GM12878 (cell line): ENCODE results near the gene BGLAP. TPM values are rescaled to one million over a fixed set of nuclear protein-coding genes. Genes with fewer than 3 reads are reported as not detected.

ENCODE experiments used
- ATAC-seq: fragments of 200-7000 bp; cut with Tn5 transposase; 3 replicates; pipeline ENCODE4 v1.9.1; 2020; ENCODE audit warnings: mild to moderate bottlenecking, moderate library complexity
- BruUV-seq: library from RNA; stranded (reverse); fragments of 400-500 nt; replicated peaks from 2 replicates; lab custom pipeline; 2021; lab: Mats Ljungman, UMichigan
- CTCF ChIA-PET: fragments of 300-600 bp; sonication (Branson Sonifier 250); formaldehyde crosslinking; extraction: SDS; loops from one replicate; lab custom pipeline; 2021; ENCODE audit warnings: inconsistent platforms; lab: Yijun Ruan, JAX
- POLR2A ChIA-PET: fragments of 350-600 bp; formaldehyde crosslinking; extraction: SDS; loops from one replicate; lab custom pipeline; 2021; ENCODE audit warnings: inconsistent platforms; lab: Charles Lee
- RAD21 ChIA-PET: fragments of 300-600 bp; sonication (Branson Sonifier 250); formaldehyde crosslinking; loops from one replicate; lab custom pipeline; 2023; ENCODE audit warnings: antibody characterized with exemption; ENCODE audit not compliant: unreplicated experiment; lab: Charles Lee
- SMC1A ChIA-PET: fragments of 300-600 bp; sonication (Branson Sonifier 250); formaldehyde crosslinking; loops from one replicate; lab custom pipeline; 2023; ENCODE audit not compliant: unreplicated experiment, uncharacterized antibody; lab: Charles Lee
- DNase-seq: peaks from one replicate; pipeline ENCODE4 v3.0.0-alpha.2; 2011; ENCODE audit warnings: low read depth, low spot score
- FAIRE-seq: peaks from 3 replicates; lab custom pipeline; 2011; peaks lifted over from hg19 to GRCh38; lab: Jason Lieb, UNC
- H2AFZ ChIP-seq: 2 replicates; pipeline ENCODE4 v1.6.0; 2011; ENCODE audit warnings: low read depth, low read length, control low read depth; ENCODE audit not compliant: control insufficient read depth
- H3K27ac ChIP-seq: 2 replicates; pipeline ENCODE4 v1.5.1; 2011; ENCODE audit warnings: control low read depth; ENCODE audit not compliant: control insufficient read depth, insufficient read depth
- H3K27me3 ChIP-seq, 2 experiments: replicated peaks in 1 of 2; 2 replicates each; pipeline versions ENCODE4 v1.6.0 to v1.6.1; 2011; ENCODE audit warnings: low read length in 1 of 2; ENCODE audit not compliant: control insufficient read depth in 2 of 2, insufficient read depth in 2 of 2
- H3K36me3 ChIP-seq, 2 experiments: 2 replicates each; pipeline ENCODE4 v1.5.1; 2011; ENCODE audit warnings: low read length in 1 of 2; ENCODE audit not compliant: control insufficient read depth in 2 of 2, insufficient read depth in 2 of 2
- H3K4me1 ChIP-seq: 2 replicates; pipeline ENCODE4 v1.6.1; 2011; ENCODE audit warnings: mild to moderate bottlenecking, low read length, moderate library complexity, mixed read lengths; ENCODE audit not compliant: control insufficient read depth, insufficient read depth
- H3K4me2 ChIP-seq: 2 replicates; pipeline ENCODE4 v1.6.0; 2011; ENCODE audit warnings: control low read depth; ENCODE audit not compliant: control insufficient read depth, insufficient read depth
- H3K4me3 ChIP-seq: fragments of 200-600 bp; sonication (generic); 2 replicates; pipeline ENCODE4 v1.5.1; 2016
- H3K79me2 ChIP-seq: 2 replicates; pipeline ENCODE4 v1.6.0; 2011; ENCODE audit warnings: low read length; ENCODE audit not compliant: control insufficient read depth, insufficient read depth
- H3K9ac ChIP-seq: 2 replicates; pipeline ENCODE4 v1.8.0; 2011; ENCODE audit warnings: low read length, control low read depth, mixed read lengths; ENCODE audit not compliant: control insufficient read depth, insufficient read depth
- H3K9me3 ChIP-seq: replicated peaks from 3 replicates; pipeline ENCODE4 v1.5.1; 2011; ENCODE audit warnings: mild to moderate bottlenecking, low read length; ENCODE audit not compliant: control insufficient read depth, insufficient read depth
- H4K20me1 ChIP-seq: 2 replicates; pipeline ENCODE4 v1.6.0; 2011; ENCODE audit not compliant: control insufficient read depth, insufficient read depth
- CHD2 ChIP-seq: IDR thresholded peaks from 2 replicates; pipeline ENCODE4 v1.6.1; 2011; ENCODE audit warnings: low read depth, low read length, improper control_type of control experiment, borderline replicate concordance
- ZSCAN29 ChIP-seq: fragments of 450-650 bp; IDR thresholded peaks from 2 replicates; pipeline ENCODE4 v1.6.1; 2017; ENCODE audit warnings: mild to moderate bottlenecking, moderate library complexity
- WGBS: methylation state at CpG from one replicate; pipeline ENCODE4 v1.1.6; 2016; ENCODE audit warnings: low lambda C conversion rate; ENCODE audit not compliant: insufficient replicate concordance, insufficient coverage; ENCODE audit errors: missing lambda C conversion rate; 5-methylcytosine and 5-hydroxymethylcytosine counted together
- in situ Hi-C: fragments of 300-500 bp; cut with MboI; formaldehyde crosslinking; loops from 9 replicates; pipeline ENCODE4 v1.14.3; 2018; ENCODE audit warnings: mixed read lengths
- intact Hi-C: fragments of 100-400 bp; cut with micrococcal nuclease; formaldehyde crosslinking; loops from one replicate; pipeline ENCODE4 v1.14.2; 2022; ENCODE audit not compliant: unreplicated experiment
- polyA plus RNA-seq, 11 experiments: library from polyadenylated mRNA; depleted of rRNA in 4 of 11; unstranded in 6 of 11; stranded (reverse) in 5 of 11; fragments of >200 nt; fragmentation: Nextera tagmentation in 4 of 11; fragmentation: Illumina TruSeq in 1 of 11; extraction: Ambion mirVana in 4 of 11; extraction: Trizol in 1 of 11; gene quantifications; 1 replicate in 1 of 11; 2 replicates in 10 of 11; pipeline versions ENCODE4 v1.2.1 to v1.2.3, GENCODE V29; 2011 to 2016; ENCODE audit warnings: inconsistent platforms in 2 of 11, missing spikeins in 2 of 11, low read depth in 1 of 11
- total RNA-seq, 4 experiments: library from RNA; depleted of rRNA in 3 of 4; stranded (reverse); fragments of >200 nt in 3 of 4; fragmentation: Illumina TruSeq in 1 of 4; extraction: Trizol in 1 of 4; gene quantifications; 2 replicates each; pipeline versions ENCODE4 v1.2.1 to v1.2.3, GENCODE V29; 2013 to 2021
- TF ChIP-seq, protein P1 (sequence below): fragments of 450-650 bp; IDR thresholded peaks from 2 replicates; pipeline ENCODE4 v1.6.1; 2016; ENCODE audit warnings: mild to moderate bottlenecking

The BGLAP gene
- total and polyA plus RNA-seq, 10 of the 15 experiments (the other 5 are each of a cell fraction or from before 2014, with no cell fraction given) = 0.20 to 1.8 (median 0.40) TPM; not detected in 3

DNA sequence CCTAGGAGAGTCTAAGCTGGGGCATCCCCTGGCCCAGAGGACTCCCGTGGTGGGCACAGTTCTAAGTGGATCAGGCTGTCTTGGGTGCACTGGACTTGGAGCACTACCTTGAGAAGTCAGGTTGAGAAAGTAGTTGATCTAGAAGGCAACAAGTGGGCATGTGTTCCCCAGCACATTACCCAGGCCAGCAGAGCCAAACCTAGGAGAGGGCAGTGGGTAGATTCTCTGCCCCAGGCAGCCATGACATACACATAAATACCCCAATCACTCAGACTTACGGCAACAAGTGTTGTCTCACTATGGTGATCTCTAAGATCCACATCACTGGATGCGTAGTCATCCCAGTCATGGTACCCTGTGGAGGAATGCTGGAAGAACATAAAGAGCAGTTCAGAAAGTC, 30.7 kb upstream of the BGLAP start:
- RAD21 ChIA-PET = interaction anchor here (6.0 kb wide), 1 partner anchor 12 kb away, joined by 65 read pairs; no protein-coding TSS in a partner anchor
- no TSS peak for BruUV-seq
- ATAC-seq (no peak), DNase-seq (no peak), FAIRE-seq (no peak)
- Histone ChIP-seq H3K27me3 (no peaks in the 10 kb centered on the region), H3K79me2 (peaks cover 17% of the 10 kb centered on the region), H3K9me3 (no peaks in the 10 kb centered on the region), H3K36me3 (peaks cover 14 to 16% of the 10 kb centered on the region in 2 experiments), H3K4me1 (peaks cover 5% of the 10 kb centered on the region), H3K9ac (no peak overlapping the region), H3K4me3 (no peak overlapping the region), H3K27ac (no peak overlapping the region), H3K4me2 (no peak overlapping the region), H4K20me1 (no peaks in the 10 kb centered on the region), H2AFZ (no peak overlapping the region)
- CTCF ChIA-PET = interaction anchor here (0.8 kb wide), 1 partner anchor 10 kb away, joined by 4 read pairs; no protein-coding TSS in a partner anchor
- SMC1A ChIA-PET = interaction anchor here (1.6 to 4.7 kb wide), 3 partner anchors 12 to 17 kb away, joined by 3 to 50 read pairs (median 10); partner anchors contain the start of gene SLC25A44
- in situ Hi-C loops (no loop called here), intact Hi-C loops (no loop called here)
- POLR2A ChIA-PET = interaction anchor here (0.6 to 8.2 kb wide), 2 partner anchors 12 to 47 kb away, joined by 6 to 139 read pairs; partner anchors contain the start of gene SLC25A44
- WGBS = 84% methylated on average over 3 of the region's 3 CpGs
- no peak for TF ChIP-seq ZSCAN29

DNA sequence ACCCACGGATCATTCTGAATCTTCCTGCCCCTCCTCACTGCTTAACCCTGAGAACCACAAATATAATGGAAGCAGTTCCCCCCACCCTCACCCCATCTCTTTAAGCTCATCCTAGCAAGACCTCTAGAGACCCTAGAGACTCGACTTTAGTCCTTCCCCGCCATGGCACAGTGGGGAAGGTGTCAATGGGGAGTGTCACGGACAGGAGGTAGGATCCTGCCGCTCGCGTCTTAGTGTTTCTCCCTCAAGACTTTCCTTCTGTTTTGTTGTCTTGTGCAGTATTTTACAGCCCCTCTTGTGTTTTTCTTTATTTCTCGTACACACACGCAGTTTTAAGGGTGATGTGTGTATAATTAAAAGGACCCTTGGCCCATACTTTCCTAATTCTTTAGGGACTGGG, 29.9 kb upstream of the BGLAP start:
- H2AFZ ChIP-seq = no peak overlapping the region; the same call in 1 of the 2 replicates
- CTCF ChIA-PET = interaction anchor here (0.8 to 3.3 kb wide), 12 partner anchors 9 to 117 kb away, joined by 3 to 45 read pairs (median 4); no protein-coding TSS in a partner anchor

More for the DNA sequence above, 29.9 kb upstream of the BGLAP start:
- TF ChIP-seq, protein P1, sequence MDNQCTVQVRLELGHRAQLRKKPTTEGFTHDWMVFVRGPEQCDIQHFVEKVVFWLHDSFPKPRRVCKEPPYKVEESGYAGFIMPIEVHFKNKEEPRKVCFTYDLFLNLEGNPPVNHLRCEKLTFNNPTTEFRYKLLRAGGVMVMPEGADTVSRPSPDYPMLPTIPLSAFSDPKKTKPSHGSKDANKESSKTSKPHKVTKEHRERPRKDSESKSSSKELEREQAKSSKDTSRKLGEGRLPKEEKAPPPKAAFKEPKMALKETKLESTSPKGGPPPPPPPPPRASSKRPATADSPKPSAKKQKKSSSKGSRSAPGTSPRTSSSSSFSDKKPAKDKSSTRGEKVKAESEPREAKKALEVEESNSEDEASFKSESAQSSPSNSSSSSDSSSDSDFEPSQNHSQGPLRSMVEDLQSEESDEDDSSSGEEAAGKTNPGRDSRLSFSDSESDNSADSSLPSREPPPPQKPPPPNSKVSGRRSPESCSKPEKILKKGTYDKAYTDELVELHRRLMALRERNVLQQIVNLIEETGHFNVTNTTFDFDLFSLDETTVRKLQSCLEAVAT = 0 out of 2 replicates have a peak, but pooled peaks have one; percentile 25
- no peak for TF ChIP-seq CHD2
- intact Hi-C loops (no loop called here), in situ Hi-C loops (no loop called here)
- H3K27me3 ChIP-seq = no peaks in the 10 kb centered on the region
- ChIA-PET SMC1A (interaction anchor here (1.2 to 4.7 kb wide), 11 partner anchors 9 to 69 kb away, joined by 3 to 50 read pairs (median 6); partner anchors contain the start of genes SEMA4A and SLC25A44), RAD21 (interaction anchor here (0.5 to 6.0 kb wide), 13 partner anchors 13 to 168 kb away, joined by 3 to 65 read pairs (median 4); partner anchors contain the start of genes SEMA4A, SLC25A44 and TMEM79), POLR2A (interaction anchor here (0.9 to 8.2 kb wide), 13 partner anchors 8 to 115 kb away, joined by 3 to 139 read pairs (median 4); partner anchors contain the start of genes SEMA4A, SLC25A44 and SMG5)
- 98% methylated on average over 9 of the region's 9 CpGs for WGBS
- no peaks in the 10 kb centered on the region for H3K9me3 ChIP-seq
- H3K79me2 ChIP-seq = peaks cover 17% of the 10 kb centered on the region
- no peaks in the 10 kb centered on the region for H4K20me1 ChIP-seq
- H3K4me3 ChIP-seq = peak overlapping the region; percentile 96; the same call in 1 of the 2 replicates
- ATAC-seq = no peak
- peak overlapping the region; percentile 90 for H3K4me2 ChIP-seq
- H3K4me1 ChIP-seq = peaks cover 5% of the 10 kb centered on the region
- no peak for DNase-seq
- peak overlapping the region; percentile 99 for H3K27ac ChIP-seq
- H3K36me3 ChIP-seq = peaks cover 14 to 16% of the 10 kb centered on the region in 2 experiments
- FAIRE-seq = no peak
- H3K9ac ChIP-seq = peak overlapping the region; percentile 99
- no TSS peak for BruUV-seq
